Motor neuron (in vitro differentiated cells): ENCODE results near the gene HSD3B7. TPM values are rescaled to one million over a fixed set of nuclear protein-coding genes. Genes with fewer than 3 reads are reported as not detected.
A peak's percentile ranks its signal among the peaks of the same experiment; 100 is the strongest.

Source experiments
- ATAC-seq, 8 experiments: fragments of 200-7000 bp; cut with Tn5 transposase; replicated peaks in 6 of 8; 2 replicates each; pipeline ENCODE4 v1.8.0; 2021; ENCODE audit warnings: mild to moderate bottlenecking in 8 of 8, moderate library complexity in 8 of 8
- H3K27ac ChIP-seq, 2 donors: fragments of 250-450 bp; sonication (Bioruptor Pico); 2 replicates each; pipeline ENCODE4 v1.9.0; 2021; ENCODE audit warnings: antibody characterized with exemption in 2 of 2, mild to moderate bottlenecking in 2 of 2, moderate library complexity in 1 of 2
- H3K4me1 ChIP-seq, 2 donors: fragments of 250-450 bp; sonication (Bioruptor Pico); replicated peaks in 1 of 2; 2 replicates each; pipeline ENCODE4 v1.6.1; 2021; ENCODE audit warnings: antibody characterized with exemption in 2 of 2, mild to moderate bottlenecking in 2 of 2, moderate library complexity in 1 of 2
- H3K4me3 ChIP-seq, 5 donors: fragments of 250-450 bp; sonication (Bioruptor Pico); 2 replicates each; pipeline ENCODE4 v1.9.0; 2021; ENCODE audit warnings: antibody characterized with exemption in 5 of 5, mild to moderate bottlenecking in 5 of 5, moderate library complexity in 4 of 5
- WGBS, 10 experiments: fragments of 450-650 bp; shearing (Covaris generic); methylation state at CpG; one replicate each; pipeline ENCODE4 v1.0.0; 2022; 5-methylcytosine and 5-hydroxymethylcytosine counted together
- in situ Hi-C, 9 experiments: fragments of 400-800 bp; cut with MboI; loops; one replicate each; pipeline ENCODE4 v1.15.0; 2021; ENCODE audit warnings: low sequenced_read_pairs in 9 of 9, low pct_unique_long_range_greater_than_20kb in 2 of 9; ENCODE audit not compliant: unreplicated experiment in 9 of 9
- total RNA-seq, 8 experiments: library from RNA; unstranded; fragments of 300-600 nt; gene quantifications; 2 replicates each; pipeline versions ENCODE4 v1.2.3 to v1.2.4, GENCODE V29; 2022

HSD3B7 gene
- total RNA-seq, 8 experiments from 2014 or later = 0.67 to 68.7 (median 1.6) TPM

- no peak overlapping the region for H3K27ac ChIP-seq
- in situ Hi-C loops = loop anchor here in 4 of 9 experiments (25.0 kb wide), 3 partner anchors 164 to 864 kb away; partner anchors contain the start of genes COX6A2 (in 2 of the 4), ZNF843 (in 2 of the 4), PRSS36 (in 1 of the 4) and ZNF267 (in 1 of the 4)
- peaks cover 11% of the 10 kb centered on the region in 2 donors for H3K4me1 ChIP-seq
- WGBS, 10 experiments = 0 to 76% (median 57%) methylated on average over 2 to 7 of the region's 21 CpGs; no CpG with 5 or more reads in 3 of the 10 experiments
- H3K4me3 ChIP-seq = no peak overlapping the region
- ATAC-seq = peak in 6 of 8 experiments; percentile 21 to 63 (median 32)
Observed at GRCh38 chr16:30997725-30998711, 13.0 kb downstream of the HSD3B7 start.

- Histone ChIP-seq H3K4me1 (peaks cover 11% of the 10 kb centered on the region in 2 donors), H3K4me3 (no peak overlapping the region), H3K27ac (no peak overlapping the region)
- in situ Hi-C loops = loop anchor here in 4 of 9 experiments (25.0 kb wide), 3 partner anchors 163 to 863 kb away; partner anchors contain the start of genes COX6A2 (in 2 of the 4), ZNF843 (in 2 of the 4), PRSS36 (in 1 of the 4) and ZNF267 (in 1 of the 4)
- WGBS, 10 experiments = 43 to 100% (median 81%) methylated on average over 2 to 4 of the region's 6 CpGs; no CpG with 5 or more reads in 2 of the 10 experiments
- ATAC-seq = no peak
Observed at GRCh38 chr16:30998852-30999761, 14.1 kb downstream of the HSD3B7 start.

- H3K4me1 ChIP-seq = peaks cover 11 to 15% of the 10 kb centered on the region in 2 donors
- H3K27ac ChIP-seq = no peak overlapping the region
- no peak for ATAC-seq
- no peak overlapping the region for H3K4me3 ChIP-seq
- in situ Hi-C loops = loop anchor here in 1 of 9 experiments (25.0 kb wide), 1 partner anchor 436 kb away; the partner anchor contains the start of genes COX6A2 and ZNF843
- WGBS, 10 experiments = 65 to 100% (median 82%) methylated on average over 2 to 11 of the region's 19 CpGs; no CpG with 5 or more reads in 4 of the 10 experiments
Observed at GRCh38 chr16:31000671-31001382, 15.8 kb downstream of the HSD3B7 start.

- Histone ChIP-seq H3K4me1 (peaks cover 13 to 19% of the 10 kb centered on the region in 2 donors), H3K4me3 (no peak overlapping the region), H3K27ac (no peak overlapping the region)
- ATAC-seq = no peak
- WGBS, 10 experiments = 60 to 87% (median 78%) methylated on average over 2 to 4 of the region's 16 CpGs; no CpG with 5 or more reads in 6 of the 10 experiments
- in situ Hi-C loops = loop anchor here in 1 of 9 experiments (25.0 kb wide), 1 partner anchor 436 kb away; the partner anchor contains the start of genes COX6A2 and ZNF843
Observed at GRCh38 chr16:31001507-31002249, 16.7 kb downstream of the HSD3B7 start.

GRCh38 chr16:31002250-31002700 is 17.3 kb downstream of the HSD3B7 start:
- Histone ChIP-seq H3K4me3 (no peak overlapping the region), H3K27ac (no peak overlapping the region), H3K4me1 (peaks cover 8 to 15% of the 10 kb centered on the region in 2 donors)
- 38 to 71% (median 69%) methylated on average over 2 to 9 of the region's 10 CpGs; no CpG with 5 or more reads in 5 of the 10 experiments for WGBS, 10 experiments
- in situ Hi-C loops = loop anchor here in 1 of 9 experiments (25.0 kb wide), 1 partner anchor 435 kb away; the partner anchor contains the start of genes COX6A2 and ZNF843
- ATAC-seq = no peak

GRCh38 chr16:31002862-31003341 is 17.9 kb downstream of the HSD3B7 start:
- no peak overlapping the region for H3K27ac ChIP-seq
- ATAC-seq = no peak
- in situ Hi-C loops = loop anchor here in 1 of 9 experiments (25.0 kb wide), 1 partner anchor 434 kb away; the partner anchor contains the start of genes COX6A2 and ZNF843
- WGBS, 10 experiments = 40 to 100% (median 62%) methylated on average over 1 to 4 of the region's 9 CpGs; no CpG with 5 or more reads in 6 of the 10 experiments
- H3K4me1 ChIP-seq = peaks cover 8 to 15% of the 10 kb centered on the region in 2 donors
- H3K4me3 ChIP-seq = no peak overlapping the region

GRCh38 chr16:31003744-31004143 is 18.7 kb downstream of the HSD3B7 start:
- H3K4me1 ChIP-seq = peaks cover 8 to 15% of the 10 kb centered on the region in 2 donors
- no peak for ATAC-seq
- H3K4me3 ChIP-seq = no peak overlapping the region
- no peak overlapping the region for H3K27ac ChIP-seq
- WGBS, 10 experiments = 50 to 90% (median 79%) methylated on average over 2 to 5 of the region's 6 CpGs; no CpG with 5 or more reads in 1 of the 10 experiments
- in situ Hi-C loops = loop anchor here in 1 of 9 experiments (25.0 kb wide), 1 partner anchor 434 kb away; the partner anchor contains the start of genes COX6A2 and ZNF843

- Histone ChIP-seq H3K27ac (no peak overlapping the region), H3K4me1 (peaks cover 8 to 15% of the 10 kb centered on the region in 2 donors), H3K4me3 (no peak overlapping the region)
- ATAC-seq = no peak
- in situ Hi-C loops = loop anchor here in 1 of 9 experiments (25.0 kb wide), 1 partner anchor 433 kb away; the partner anchor contains the start of genes COX6A2 and ZNF843
- 0 to 100% (median 70%) methylated on average over 1 to 2 of the region's 2 CpGs; no CpG with 5 or more reads in 5 of the 10 experiments for WGBS, 10 experiments
Observed at GRCh38 chr16:31004658-31005057, 19.7 kb downstream of the HSD3B7 start.

GRCh38 chr16:31005350-31006085 is 20.5 kb downstream of the HSD3B7 start:
- in situ Hi-C loops = loop anchor here in 1 of 9 experiments (25.0 kb wide), 1 partner anchor 432 kb away; the partner anchor contains the start of genes COX6A2 and ZNF843
- H3K4me3 ChIP-seq = no peak overlapping the region
- 32 to 100% (median 76%) methylated on average over 2 to 15 of the region's 16 CpGs for WGBS, 10 experiments
- no peak for ATAC-seq
- peak overlapping the region; percentile 52 to 83 for H3K27ac ChIP-seq
- peaks cover 8 to 15% of the 10 kb centered on the region in 2 donors for H3K4me1 ChIP-seq

- H3K27ac ChIP-seq = peak overlapping the region; percentile 52 to 83
- no peak overlapping the region for H3K4me3 ChIP-seq
- in situ Hi-C loops = loop anchor here in 1 of 9 experiments (25.0 kb wide), 1 partner anchor 431 kb away; the partner anchor contains the start of genes COX6A2 and ZNF843
- ATAC-seq = peak in 4 of 8 experiments; percentile 35 to 61 (median 52)
- H3K4me1 ChIP-seq = peaks cover 8 to 18% of the 10 kb centered on the region in 2 donors
- 20 to 40% methylated on average over 1 of the region's 7 CpGs; no CpG with 5 or more reads in 8 of the 10 experiments for WGBS, 10 experiments
Observed at GRCh38 chr16:31006086-31006385, 21.0 kb downstream of the HSD3B7 start.
